K562 (cell line): ENCODE results near the gene HNF1B. TPM values are rescaled to one million over a fixed set of nuclear protein-coding genes. Genes with fewer than 3 reads are reported as not detected.

Experiments used
- KLF16 ChIP-seq: IDR thresholded peaks from 2 replicates; pipeline ENCODE4 v1.6.1; 2016; ENCODE audit warnings: antibody characterized with exemption
- NCOA6 ChIP-seq: fragments of 450-650 bp; IDR thresholded peaks from 2 replicates; pipeline ENCODE4 v1.6.1; 2017; ENCODE audit warnings: mild to moderate bottlenecking
- NFE2 ChIP-seq: IDR thresholded peaks from 2 replicates; pipeline ENCODE4 v1.6.1; 2014; ENCODE audit warnings: antibody characterized with exemption, low read depth
- POLR3G ChIP-seq: IDR thresholded peaks from 2 replicates; pipeline ENCODE4 v1.6.1; 2011; ENCODE audit not compliant: insufficient read length, insufficient replicate concordance; ENCODE audit errors: extremely low read depth
- PRMT5 ChIP-seq: sonication (generic); formaldehyde crosslinking; IDR thresholded peaks from 2 replicates; pipeline ENCODE4 v1.5.0; 2020; ENCODE audit warnings: missing genetic modification reagents
- SIN3B ChIP-seq: fragments of 450-650 bp; IDR thresholded peaks from 2 replicates; pipeline ENCODE4 v1.6.1; 2017; ENCODE audit warnings: low read depth, mild to moderate bottlenecking, moderate library complexity
- ZBTB5 ChIP-seq: fragments of 450-650 bp; IDR thresholded peaks from 2 replicates; pipeline ENCODE4 v1.6.1; 2017; ENCODE audit warnings: antibody characterized with exemption
- ZNF318 ChIP-seq, 2 experiments: fragments of 450-650 bp; IDR thresholded peaks; 2 replicates each; pipeline ENCODE4 v1.6.1; 2016; ENCODE audit warnings: mild to moderate bottlenecking in 2 of 2, borderline replicate concordance in 1 of 2, low read depth in 1 of 2, moderate library complexity in 1 of 2
- polyA plus RNA-seq, 8 experiments: library from polyadenylated mRNA; depleted of rRNA in 4 of 8; stranded (reverse) in 5 of 8; unstranded in 3 of 8; fragments of >200 nt; fragmentation: Nextera tagmentation in 2 of 8; fragmentation: Illumina TruSeq in 1 of 8; extraction: Ambion mirVana in 2 of 8; extraction: Trizol in 1 of 8; gene quantifications; 2 replicates each; pipeline versions ENCODE4 v1.2.1 to v1.2.3, GENCODE V29; 2011 to 2014; ENCODE audit warnings: inconsistent platforms in 1 of 8, missing spikeins in 1 of 8
- total RNA-seq, 7 experiments: library from RNA; depleted of rRNA in 6 of 7; stranded (reverse); fragments of >200 nt in 6 of 7; fragmentation: Illumina TruSeq in 2 of 7; extraction: Trizol in 2 of 7; gene quantifications; 2 replicates each; pipeline versions ENCODE4 v1.2.1 to v1.2.3, GENCODE V29; 2011 to 2021; ENCODE audit warnings: low replicate concordance in 1 of 7

Gene HNF1B
- total and polyA plus RNA-seq, 9 of the 15 experiments (the other 6 are each of a cell fraction or from before 2014, with no cell fraction given) = not detected

- TF ChIP-seq ZNF318 (IDR thresholded peaks at IDR 0.05; ENCODE audit: borderline replicate concordance in 1 of 2, low read depth in 1 of 2) (no peak), POLR3G (no peak), KLF16 (no peak), ZBTB5 (no peak), NFE2 (no peak), PRMT5 (no peak), SIN3B (no peak), NCOA6 (no peak)
- TF ChIP-seq, all 486 proteins: peak for 0
Observed at GRCh38 chr17:37726248-37726647, 18.6 kb downstream of the HNF1B start (continued).
